Ecto neural progenitor cell (in vitro differentiated cells): ENCODE measurements around the gene ISL2.
"Not testable (repeated sequence)": the region's sequence is repeated elsewhere in the genome, so short reads cannot be mapped to it uniquely, and the experiment has no call there.

ENCODE experiments used
- DNase-seq: peaks from one replicate; pipeline ENCODE4 v3.0.0-alpha.2; 2018; ENCODE audit warnings: low spot score

ISL2 gene

DNA sequence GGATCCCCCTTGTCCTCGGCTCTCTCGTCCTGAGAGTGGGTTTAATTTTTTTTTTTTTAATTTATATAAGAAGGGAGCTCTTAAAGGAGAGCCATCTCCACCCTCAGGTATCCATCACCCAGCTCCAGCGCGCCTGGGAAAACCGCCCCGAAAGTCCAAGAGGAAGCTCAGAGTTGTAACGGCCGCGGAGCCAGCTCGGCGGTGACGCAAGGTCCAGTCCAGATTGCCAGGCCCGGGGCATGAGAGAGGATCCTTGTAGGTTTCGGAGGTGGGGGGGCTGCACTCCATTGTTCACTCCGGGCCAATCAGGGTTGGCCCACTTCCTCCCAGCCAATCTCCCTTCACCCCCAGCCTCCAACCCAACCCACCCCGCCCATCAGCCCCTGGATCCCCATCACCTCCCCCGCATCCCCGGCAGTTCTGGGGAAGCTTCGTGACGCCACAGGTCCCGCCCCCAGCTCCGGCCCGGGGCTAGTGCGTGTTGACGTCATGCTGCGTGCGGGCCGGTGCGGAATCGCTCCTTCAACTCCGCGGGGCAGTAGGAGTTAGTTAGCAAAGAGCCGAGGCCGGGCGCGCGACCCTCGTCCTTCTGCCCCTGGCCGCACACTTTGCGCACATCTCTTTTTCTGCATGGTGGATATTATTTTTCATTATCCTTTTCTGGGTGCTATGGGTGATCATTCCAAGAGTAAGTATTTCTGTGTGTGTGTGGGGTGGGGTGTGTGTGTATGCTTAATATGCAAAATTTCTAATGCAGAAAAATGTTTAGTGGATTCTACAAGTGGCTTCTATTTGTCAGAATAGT, at the start of gene ISL2:
ISL2 (plus strand) TSS at position 520 of the 805 bp plus-strand sequence; CDS start at position 631, 111 bp downstream.
- DNase-seq, result peak; percentile 92

DNA sequence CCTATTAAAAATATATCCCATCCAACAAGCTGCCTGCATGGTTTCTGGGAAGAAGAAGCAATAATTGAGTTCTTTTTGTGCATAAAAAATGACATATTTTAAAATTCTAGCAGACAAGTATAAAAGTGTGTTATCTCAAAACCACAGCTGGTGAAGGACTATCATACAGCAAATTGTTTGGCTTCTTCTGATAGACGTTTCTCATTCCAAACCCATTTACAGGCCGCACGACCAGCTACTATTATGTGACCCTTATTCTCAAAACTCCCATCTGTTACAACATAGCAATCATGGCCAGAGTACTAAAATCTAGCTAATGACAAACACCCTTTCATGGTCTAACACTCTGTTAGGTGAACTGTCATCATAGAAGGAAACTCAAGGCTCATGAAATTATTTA, 47.0 kb upstream of the ISL2 start:
- no peak for DNase-seq

DNA sequence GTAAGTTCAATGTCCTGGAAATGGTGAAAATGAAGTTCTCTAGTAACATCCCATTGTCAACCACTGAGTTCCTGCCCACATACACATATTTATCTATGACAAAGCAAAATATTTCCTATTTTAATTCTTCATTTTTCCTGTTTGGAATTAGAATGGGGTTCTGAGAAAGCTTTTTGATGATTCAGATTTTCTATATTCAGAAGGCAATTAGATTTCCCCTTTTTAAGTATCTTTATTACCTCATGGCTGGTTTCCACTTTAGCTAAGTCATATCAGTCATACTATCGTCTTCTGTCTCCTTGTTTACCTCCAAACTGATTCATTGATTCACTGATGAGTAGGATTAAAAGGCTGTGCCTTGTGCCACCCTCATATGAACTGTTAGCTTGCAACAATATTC, 43.2 kb upstream of the ISL2 start:
- DNase-seq, result no peak

DNA sequence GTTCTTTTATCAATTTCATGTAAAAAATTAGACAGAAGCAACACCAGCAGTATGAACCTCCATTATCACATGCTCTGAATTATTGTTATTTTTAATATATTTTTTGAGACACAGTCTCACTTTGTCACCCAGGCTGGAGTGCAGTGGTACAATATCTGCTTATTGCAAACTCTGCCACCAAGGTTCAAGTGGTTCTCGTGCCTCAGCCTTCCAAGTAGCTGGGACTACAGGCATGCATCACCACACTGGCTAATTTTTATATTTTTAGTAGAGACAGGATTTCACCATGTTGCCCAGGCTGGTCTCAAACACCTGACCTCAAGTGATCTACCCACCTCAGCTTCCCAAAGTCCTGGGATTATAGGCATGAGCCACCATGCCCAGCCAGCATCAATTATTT, 42.1 kb upstream of the ISL2 start:
- DNase-seq, result not testable (repeated sequence)

DNA sequence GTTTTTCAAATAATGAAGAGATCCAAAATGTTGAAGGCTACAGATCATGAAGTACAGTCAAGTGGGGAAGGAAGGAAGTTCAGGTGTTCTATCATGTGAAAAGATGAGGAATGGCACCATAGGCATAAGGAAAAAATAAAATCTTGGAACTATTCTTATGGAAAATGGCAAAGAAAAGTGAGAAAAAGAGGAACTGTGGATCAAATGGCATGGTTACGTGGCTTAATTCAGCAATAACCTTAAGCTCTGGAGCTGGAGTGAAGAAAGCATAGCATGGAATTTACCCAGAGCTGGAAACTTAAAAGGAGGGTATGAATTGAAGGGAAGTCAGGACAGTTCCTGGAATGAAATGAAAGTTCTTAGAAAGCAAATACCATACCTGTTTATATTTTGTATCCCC, 39.7 kb upstream of the ISL2 start:
- no peak for DNase-seq

DNA sequence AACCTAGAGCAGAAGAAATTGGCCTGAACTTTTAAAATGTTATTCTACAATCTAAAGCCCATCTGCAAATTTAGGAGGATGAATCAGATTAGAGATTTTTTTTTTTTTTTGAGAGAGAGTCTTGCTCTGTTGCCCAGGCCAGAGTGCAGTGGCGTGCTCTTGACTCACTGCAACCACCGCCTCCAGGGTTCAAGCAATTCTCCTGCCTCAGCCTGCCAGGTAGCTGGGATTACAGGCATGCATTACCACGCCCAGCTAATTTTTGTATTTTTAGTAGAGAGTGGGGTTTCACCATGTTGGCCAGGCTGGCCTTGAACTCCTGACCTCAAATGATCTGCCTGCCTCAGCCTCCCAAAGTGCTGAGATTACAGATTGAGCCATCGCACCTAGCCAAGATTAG, 38.6 kb upstream of the ISL2 start:
- DNase-seq, result not testable (repeated sequence)

DNA sequence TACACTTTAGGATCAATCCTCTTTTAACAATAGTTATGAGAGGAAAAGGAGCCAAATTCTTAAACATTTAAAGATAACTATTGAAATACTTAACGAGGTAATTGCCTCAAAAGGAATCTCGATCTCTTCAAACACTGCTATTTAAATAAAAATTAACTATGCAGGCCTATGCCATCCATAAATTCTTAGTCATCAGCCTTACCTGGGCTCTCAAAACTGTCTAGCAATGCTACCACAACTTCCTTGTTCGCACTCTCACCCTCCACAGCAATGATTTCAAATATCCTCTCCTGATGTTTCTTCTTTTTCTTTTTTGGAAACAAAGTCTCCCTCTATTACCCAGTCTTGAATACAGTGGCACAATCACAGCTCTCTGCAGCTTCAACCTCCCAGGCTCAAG, 37.6 kb upstream of the ISL2 start:
- DNase-seq, result no peak

DNA sequence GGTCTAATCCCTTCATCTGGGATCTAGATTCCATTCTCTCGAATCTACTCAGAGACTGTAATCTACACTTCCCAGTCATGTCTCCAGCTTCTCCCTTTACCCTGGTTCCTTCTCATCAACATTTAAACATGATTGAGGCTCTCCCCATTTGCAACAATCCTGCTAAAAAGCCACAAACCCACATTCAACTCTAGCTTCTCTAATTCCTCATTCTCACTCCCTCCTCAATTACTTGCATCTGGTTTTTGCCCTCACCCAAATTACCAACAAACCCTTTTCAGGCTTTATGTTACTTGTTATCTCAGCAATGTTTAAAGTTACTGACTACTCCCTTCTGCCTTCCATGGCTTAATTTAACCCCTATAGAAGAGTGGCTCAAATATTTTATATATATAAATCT, 36.8 kb upstream of the ISL2 start:
- DNase-seq, result no peak

DNA sequence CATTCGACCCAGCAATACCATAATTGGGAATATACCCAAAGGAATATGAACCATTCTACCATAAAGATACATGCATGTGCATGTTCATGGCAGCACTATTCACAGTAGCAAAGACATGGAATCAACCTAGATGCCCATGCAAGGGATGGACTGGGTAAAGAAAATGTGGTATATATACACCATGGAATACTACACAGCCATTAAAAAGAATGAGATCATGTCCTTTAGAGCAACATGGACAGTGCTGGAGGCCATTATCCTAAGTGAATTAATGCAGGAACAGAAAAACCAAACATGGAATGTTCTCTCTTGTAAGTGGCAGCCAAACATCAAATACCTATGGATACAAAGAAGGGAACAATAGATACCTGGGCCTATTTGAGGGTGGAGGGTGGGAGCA, 32.7 kb upstream of the ISL2 start:
- no peak for DNase-seq

DNA sequence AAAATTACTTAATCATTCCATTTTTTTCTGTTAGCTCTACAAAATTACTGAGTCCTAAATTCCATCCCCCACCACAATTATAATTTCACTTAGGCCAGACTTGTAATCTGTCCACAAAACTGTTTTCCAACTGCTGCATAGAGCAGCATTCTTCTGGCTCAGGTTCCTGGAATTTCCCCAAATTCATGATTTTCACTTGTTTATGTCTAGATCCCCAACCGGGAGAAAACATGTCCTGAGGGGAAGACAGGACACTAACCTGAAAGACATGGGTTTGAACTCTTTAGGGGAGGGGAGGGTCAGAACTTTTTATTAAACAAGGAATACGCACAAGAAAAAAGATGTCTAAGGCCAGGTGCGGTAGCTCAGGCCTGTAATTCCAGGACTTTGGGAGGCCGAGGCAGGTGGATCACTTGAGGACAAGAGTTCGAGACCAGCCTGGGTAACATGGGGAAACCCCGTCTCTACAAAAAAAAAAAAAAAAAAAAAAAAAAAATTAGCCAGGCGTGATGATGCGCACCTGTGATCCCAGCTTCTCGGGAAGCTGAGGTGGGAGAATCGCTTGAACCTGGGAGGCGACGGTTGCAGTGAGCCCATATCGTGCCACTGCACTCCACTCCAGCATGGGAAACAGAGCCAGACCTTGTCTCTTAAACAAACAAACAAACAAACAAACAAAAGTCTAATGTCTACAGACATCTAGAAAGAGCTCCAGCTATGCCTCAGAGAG, 26.8 kb upstream of the ISL2 start:
- no peak for DNase-seq

DNA sequence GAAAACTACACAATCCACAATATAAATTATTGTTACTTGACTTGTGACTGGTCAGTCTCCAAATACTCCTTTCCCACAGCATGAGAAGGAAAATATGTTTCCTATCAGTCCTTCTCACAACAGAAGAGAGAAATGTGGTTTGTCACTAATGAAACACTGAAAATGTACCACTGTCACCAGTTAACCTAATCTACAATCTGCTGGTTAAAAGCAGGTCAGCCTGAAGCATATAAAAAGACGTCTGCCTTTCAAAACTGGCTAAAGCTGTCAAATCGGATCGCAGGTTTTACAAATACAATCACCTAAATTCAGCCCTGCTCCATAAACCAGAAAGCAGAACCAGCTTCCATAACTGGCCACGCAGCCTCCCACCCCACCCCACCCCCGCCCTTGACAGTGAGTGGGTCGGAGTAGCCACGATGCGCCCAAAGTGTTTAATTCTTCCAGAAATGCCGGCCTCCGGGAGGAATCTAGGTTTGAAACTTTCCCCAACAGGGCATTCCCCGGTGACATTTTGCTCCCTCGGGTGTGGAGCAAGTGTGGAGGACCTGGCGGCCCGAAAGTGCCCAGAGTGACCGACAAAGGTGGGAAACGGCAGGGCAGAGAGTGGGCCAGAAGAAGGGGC, 26.0 kb upstream of the ISL2 start:
- no peak for DNase-seq

DNA sequence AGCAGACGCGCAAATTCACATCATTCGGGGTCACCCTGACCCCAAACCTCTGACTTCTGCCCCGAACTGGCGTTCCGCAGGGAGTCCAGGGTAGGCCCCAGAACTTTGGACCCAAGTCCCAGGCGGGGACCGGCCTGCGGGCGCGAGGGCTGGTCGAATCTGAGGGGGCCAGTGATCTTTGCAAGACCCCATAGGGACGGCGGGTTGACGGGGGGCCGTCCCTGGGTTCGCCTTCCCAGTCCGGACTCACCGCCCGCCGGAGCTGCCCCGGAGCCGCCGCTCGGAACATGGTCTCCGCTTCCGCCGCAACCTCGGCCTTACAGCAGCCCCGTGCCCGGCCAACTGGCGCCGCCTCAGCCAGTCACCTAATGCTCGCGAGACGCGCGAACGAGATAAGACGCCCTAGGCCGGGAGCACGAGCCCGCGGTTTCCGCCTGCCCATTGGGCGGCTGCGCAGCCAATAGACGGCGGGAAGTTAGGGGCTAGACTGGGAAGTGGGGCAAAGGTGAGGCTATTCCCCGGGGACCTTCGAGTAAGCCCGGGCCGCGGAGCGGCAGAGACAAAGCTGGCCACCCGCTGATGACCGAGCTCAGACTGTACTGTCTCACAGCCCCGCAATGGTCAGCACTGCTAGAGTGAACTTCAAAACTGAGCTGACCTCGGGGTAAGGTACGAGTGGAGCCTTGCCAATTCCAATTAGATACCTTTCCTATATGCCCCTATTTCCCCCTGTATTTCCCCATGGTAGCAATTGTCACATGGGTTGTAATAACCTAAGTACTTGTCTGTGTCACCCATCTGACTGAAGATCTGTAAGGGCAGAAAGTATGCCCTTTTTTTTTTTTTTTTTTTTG, 25.2 kb upstream of the ISL2 start, which contains the start of gene ETFA:
ETFA (minus strand) TSS at position 370 of the 854 bp plus-strand sequence; CDS start at position 289, 81 bp downstream.
- peak; percentile 96 for DNase-seq

DNA sequence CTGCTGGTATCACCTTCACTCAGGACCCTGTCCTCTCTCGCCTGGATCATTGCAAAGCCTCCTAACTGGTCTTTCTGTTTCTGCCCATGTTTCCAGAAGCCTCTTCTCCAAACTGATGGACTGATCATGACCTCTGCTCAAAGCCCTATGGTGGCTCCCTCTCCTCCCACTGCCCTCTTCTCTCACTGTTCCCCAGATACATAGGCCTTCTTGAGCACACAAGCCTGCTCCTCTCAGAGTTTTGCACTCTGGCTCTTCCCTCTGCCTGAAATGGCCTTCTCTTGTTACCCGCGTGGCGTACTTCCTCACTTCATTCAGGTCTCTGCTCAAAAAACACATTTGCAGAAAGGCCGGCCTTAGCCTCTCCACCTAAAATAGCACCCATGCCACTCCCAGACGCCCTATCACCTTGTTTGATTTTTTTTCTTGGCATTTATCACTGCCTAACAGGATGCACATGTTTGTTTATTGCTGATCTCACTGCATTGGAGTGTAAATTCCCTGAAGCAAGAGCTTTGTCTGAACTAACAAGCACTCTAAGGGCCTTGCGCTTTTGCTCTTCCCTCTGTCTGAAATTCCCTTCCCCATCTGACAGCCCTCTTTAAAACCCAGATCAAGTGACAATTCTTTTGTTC, 23.9 kb upstream of the ISL2 start:
- no peak for DNase-seq

DNA sequence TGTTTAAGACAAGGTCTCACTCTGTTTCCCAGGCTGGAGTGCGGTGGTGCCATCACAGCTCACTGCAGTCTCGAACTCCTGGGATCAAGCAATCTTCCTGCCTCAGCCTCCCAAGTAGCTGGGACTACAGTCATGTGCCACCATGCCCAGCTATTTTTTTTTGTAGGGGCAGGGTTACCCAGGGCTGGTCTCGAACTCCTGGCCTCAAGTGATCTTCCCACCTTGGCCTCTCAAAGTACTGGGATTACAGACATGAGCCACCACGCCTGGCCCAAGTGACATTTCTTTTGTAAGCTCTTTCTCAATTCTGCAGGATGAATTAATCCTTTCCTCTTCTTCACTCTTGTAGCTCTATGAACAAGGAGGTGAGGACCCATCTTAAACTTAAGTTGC, 23.4 kb upstream of the ISL2 start:
- not testable (repeated sequence) for DNase-seq

DNA sequence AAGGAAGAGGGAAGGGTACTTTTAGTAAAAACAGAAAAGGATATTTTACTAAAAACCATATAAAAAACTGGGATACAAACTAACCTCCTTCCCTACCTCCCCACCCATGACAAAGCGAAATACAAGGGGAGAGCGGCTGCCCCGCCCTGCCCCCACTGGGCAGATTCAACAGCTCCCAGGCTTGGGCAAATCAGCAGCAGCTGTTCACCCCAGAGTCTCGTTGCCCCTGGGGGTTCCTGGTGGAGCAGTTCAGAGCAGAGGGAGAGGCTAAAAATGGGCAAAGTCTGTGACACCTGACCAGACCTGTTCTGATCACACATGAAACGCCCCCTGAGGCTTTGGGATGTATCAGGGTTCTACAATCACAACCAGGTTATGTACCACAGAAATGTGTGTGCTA, 22.8 kb upstream of the ISL2 start:
- DNase-seq, result no peak

DNA sequence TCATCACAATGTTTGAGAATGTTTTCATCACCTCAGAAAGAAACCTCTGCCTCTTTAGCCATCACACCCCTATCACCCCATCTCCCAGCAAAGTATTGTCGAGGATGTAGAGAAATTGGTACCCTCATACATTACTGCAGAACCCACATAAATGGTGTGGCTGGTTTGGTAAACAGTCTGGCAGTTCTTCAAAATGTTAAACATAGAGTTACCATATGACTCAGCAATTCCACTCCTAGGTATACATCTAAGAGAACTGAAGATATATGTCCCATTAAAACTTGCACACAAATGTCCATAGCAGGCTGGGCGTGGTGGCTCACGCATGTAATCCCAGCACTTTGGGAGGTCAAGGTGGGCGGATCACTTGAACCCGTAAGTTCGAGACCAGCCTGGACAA, 16.6 kb upstream of the ISL2 start:
- no peak for DNase-seq

DNA sequence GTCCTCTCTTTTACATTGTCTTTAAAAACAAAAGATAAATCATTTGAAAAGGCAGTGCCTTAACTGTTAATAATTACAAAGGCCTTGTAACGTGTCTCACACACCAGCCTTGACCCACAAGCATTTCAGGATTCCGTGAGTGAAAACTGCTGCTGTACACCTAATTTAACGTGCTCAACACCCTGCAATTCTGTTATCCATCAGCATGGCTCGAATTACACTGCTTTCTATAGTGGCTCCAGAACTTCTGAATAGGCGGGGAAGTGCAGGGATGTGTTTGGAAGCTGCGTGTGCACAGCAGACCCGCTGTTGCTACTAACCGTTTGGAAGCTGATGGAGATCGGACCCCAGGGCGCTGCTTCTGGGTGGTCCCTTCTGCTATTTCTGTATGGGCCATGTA, 15.4 kb upstream of the ISL2 start:
- no peak for DNase-seq

DNA sequence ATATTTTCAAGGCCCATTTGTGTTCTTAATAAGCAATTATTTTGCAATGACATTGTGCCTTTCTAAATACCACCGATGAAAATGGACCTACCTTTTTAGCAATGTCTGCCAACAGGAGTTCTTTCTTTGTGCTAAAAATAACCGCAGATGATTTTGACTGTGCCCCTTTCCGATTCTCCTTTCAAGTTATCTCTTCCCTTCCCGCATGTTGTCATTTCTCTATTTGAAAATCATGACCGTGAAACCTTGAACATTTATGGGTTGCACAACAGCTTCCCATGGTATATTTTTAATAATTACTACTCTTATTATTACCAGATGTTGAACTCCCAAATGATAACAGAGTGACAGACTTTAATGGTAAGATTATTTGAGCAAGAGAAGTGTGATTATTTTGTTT, 15.0 kb upstream of the ISL2 start:
- DNase-seq, result no peak

DNA sequence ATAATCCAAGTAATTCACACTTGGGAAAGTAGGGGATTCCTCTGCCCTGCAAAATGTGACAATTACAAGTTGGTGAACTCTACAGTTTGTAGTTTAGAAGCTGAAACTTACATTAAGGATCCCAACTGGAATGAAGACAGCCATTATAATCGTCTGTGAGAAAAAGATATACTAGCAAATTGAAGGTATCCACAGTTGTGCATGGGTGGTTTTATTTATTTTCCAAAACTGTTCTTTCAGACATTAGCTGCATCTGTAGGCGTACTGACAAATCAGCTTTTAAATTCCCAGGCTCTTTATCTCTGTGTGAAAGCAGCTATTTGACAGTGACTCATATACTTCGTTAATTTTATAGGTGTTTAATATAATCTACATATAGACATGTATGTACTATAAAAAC, 12.5 kb upstream of the ISL2 start:
- no peak for DNase-seq

DNA sequence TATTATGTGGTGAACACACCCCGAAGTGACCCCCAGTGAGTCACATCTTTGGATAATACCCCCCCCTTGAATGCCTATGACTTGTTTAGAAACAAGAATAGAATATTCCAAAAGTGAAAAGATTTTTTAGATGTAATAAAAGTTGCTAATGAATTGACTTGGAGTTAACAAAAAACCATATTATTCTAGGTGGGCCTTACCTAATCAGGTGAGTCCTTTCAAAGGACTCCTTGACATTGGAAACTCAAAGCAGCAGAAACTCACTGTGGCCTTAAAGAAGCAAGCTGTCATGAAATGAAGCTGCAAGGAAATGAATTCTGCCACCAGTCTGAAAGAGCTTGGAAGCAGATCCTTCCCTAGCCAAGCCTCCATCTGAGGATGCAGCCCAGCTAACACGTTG, 10.9 kb upstream of the ISL2 start:
- no peak for DNase-seq
